ENCODE measurements around the gene CBARP. TPM values are rescaled to one million over a fixed set of nuclear protein-coding genes. Genes with fewer than 3 reads are reported as not detected.

Gene CBARP
- total and polyA plus RNA-seq, 2 of the 13 experiments (the other 11 are each of a cell fraction or from before 2014, with no cell fraction given) = 1.2 to 1.4 TPM

- TF ChIP-seq ZNF44 (CRISPR knock-in tag; IDR thresholded peaks at IDR 0.05) (no peak), ZSCAN12 (CRISPR knock-in tag; IDR thresholded peaks at IDR 0.05) (no peak), ARHGAP35 (CRISPR knock-in tag; IDR thresholded peaks at IDR 0.05; ENCODE audit: borderline replicate concordance) (no peak), ZNF343 (CRISPR knock-in tag; IDR thresholded peaks at IDR 0.05) (0 out of 2 replicates have a peak, but pooled peaks have one; percentile 18), ZNF773 (CRISPR knock-in tag; IDR thresholded peaks at IDR 0.05; ENCODE audit: borderline replicate concordance) (peak; percentile 69; the same call in 1 of the 2 replicates), HNRNPUL1 (IDR thresholded peaks at IDR 0.05; ENCODE audit: low read depth, low read length) (0 out of 2 replicates have a peak, but pooled peaks have one; percentile 52), ZNF446 (CRISPR knock-in tag; IDR thresholded peaks at IDR 0.05) (no peak), BORCS8-MEF2B (CRISPR knock-in tag; IDR thresholded peaks at IDR 0.05) (no peak), SAFB2 (CRISPR knock-in tag; IDR thresholded peaks at IDR 0.05; ENCODE audit: borderline replicate concordance, low read depth) (no peak), ZNF414 (CRISPR knock-in tag; IDR thresholded peaks at IDR 0.05) (no peak), CCAR2 (optimal IDR thresholded peaks at IDR 0.05; ENCODE audit: low read depth, low read length) (no peak), HNF4A (CRISPR knock-in tag; IDR thresholded peaks at IDR 0.05) (no peak), SAP130 (CRISPR knock-in tag; IDR thresholded peaks at IDR 0.05; ENCODE audit: low read depth) (peak; percentile 81), SOX13 (IDR thresholded peaks at IDR 0.05) (0 out of 2 replicates have a peak, but pooled peaks have one; percentile 20), SOX13 (CRISPR knock-in tag; conservative IDR thresholded peaks at IDR 0.05 in 1 of 2, IDR thresholded peaks at IDR 0.05 in 1 of 2) (0 out of 4 replicates have a peak, but pooled peaks of 1 of the 2 experiments have one; percentile 5), SIN3A (IDR thresholded peaks at IDR 0.05; ENCODE audit: borderline replicate concordance, low read depth, low read length) (peak; percentile 71; the same call in 1 of the 2 replicates), ZBTB42 (CRISPR knock-in tag; IDR thresholded peaks at IDR 0.05) (no peak; the same call in 1 of the 2 replicates), ZNF678 (CRISPR knock-in tag; IDR thresholded peaks at IDR 0.05) (no peak), RBFOX2 (IDR thresholded peaks at IDR 0.05; ENCODE audit: low read depth, low read length) (peak; percentile 100), ZNF660 (CRISPR knock-in tag; IDR thresholded peaks at IDR 0.05; ENCODE audit: borderline replicate concordance, low read depth) (no peak), KDM4B (CRISPR knock-in tag; IDR thresholded peaks at IDR 0.05) (peak; percentile 79; the same call in 1 of the 2 replicates), CC2D1A (CRISPR knock-in tag; IDR thresholded peaks at IDR 0.05) (no peak), ZNF557 (CRISPR knock-in tag; IDR thresholded peaks at IDR 0.05) (no peak)
- TF ChIP-seq, protein P1, sequence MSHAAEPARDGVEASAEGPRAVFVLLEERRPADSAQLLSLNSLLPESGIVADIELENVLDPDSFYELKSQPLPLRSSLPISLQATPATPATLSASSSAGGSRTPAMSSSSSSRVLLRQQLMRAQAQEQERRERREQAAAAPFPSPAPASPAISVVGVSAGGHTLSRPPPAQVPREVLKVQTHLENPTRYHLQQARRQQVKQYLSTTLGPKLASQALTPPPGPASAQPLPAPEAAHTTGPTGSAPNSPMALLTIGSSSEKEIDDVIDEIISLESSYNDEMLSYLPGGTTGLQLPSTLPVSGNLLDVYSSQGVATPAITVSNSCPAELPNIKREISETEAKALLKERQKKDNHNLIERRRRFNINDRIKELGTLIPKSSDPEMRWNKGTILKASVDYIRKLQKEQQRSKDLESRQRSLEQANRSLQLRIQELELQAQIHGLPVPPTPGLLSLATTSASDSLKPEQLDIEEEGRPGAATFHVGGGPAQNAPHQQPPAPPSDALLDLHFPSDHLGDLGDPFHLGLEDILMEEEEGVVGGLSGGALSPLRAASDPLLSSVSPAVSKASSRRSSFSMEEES (CRISPR knock-in tag; IDR thresholded peaks at IDR 0.05) = peak; percentile 38; the same call in 1 of the 2 replicates
- TF ChIP-seq, protein P2, sequence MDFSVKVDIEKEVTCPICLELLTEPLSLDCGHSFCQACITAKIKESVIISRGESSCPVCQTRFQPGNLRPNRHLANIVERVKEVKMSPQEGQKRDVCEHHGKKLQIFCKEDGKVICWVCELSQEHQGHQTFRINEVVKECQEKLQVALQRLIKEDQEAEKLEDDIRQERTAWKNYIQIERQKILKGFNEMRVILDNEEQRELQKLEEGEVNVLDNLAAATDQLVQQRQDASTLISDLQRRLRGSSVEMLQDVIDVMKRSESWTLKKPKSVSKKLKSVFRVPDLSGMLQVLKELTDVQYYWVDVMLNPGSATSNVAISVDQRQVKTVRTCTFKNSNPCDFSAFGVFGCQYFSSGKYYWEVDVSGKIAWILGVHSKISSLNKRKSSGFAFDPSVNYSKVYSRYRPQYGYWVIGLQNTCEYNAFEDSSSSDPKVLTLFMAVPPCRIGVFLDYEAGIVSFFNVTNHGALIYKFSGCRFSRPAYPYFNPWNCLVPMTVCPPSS (IDR thresholded peaks at IDR 0.05) = no peak
- TF ChIP-seq, protein P3, sequence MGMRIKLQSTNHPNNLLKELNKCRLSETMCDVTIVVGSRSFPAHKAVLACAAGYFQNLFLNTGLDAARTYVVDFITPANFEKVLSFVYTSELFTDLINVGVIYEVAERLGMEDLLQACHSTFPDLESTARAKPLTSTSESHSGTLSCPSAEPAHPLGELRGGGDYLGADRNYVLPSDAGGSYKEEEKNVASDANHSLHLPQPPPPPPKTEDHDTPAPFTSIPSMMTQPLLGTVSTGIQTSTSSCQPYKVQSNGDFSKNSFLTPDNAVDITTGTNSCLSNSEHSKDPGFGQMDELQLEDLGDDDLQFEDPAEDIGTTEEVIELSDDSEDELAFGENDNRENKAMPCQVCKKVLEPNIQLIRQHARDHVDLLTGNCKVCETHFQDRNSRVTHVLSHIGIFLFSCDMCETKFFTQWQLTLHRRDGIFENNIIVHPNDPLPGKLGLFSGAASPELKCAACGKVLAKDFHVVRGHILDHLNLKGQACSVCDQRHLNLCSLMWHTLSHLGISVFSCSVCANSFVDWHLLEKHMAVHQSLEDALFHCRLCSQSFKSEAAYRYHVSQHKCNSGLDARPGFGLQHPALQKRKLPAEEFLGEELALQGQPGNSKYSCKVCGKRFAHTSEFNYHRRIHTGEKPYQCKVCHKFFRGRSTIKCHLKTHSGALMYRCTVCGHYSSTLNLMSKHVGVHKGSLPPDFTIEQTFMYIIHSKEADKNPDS (CRISPR knock-in tag; IDR thresholded peaks at IDR 0.05) = no peak
Measured at GRCh38 chr19:1269065-1269477, 31.3 kb upstream of the CBARP start, which contains the start of gene CIRBP (continued).
